Measurements from ENCODE around the gene IQGAP3.

GRCh38 chr1:156571261-156571852 lies 1.0 kb downstream of the IQGAP3 start:
- TF ChIP-seq POLR2A (IDR thresholded peaks at IDR 0.05) (no peak), CTCF (IDR thresholded peaks at IDR 0.05) (no peak)

Data from transverse colon (tissue), 3 donors.